Nephron (organoid): Measurements from ENCODE around the gene HDAC7.
"Not testable (repeated sequence)": the region's sequence is repeated elsewhere in the genome, so short reads cannot be mapped to it uniquely, and the experiment has no call there.

Experiments used
- H3K27ac Mint-ChIP-seq, 3 experiments: 2 replicates each; pipeline ENCODE4 v1.8.0; 2020; ENCODE audit warnings: mixed read lengths in 3 of 3, mild to moderate bottlenecking in 2 of 3, moderate library complexity in 1 of 3
- H3K27me3 Mint-ChIP-seq: 2 replicates; pipeline ENCODE4 v1.8.0; 2021; ENCODE audit warnings: low read depth, mild to moderate bottlenecking, moderate library complexity, mixed read lengths
- H3K36me3 Mint-ChIP-seq: 2 replicates; pipeline ENCODE4 v1.8.0; 2020; ENCODE audit warnings: low read depth, mixed read lengths
- H3K4me1 Mint-ChIP-seq: 2 replicates; pipeline ENCODE4 v1.8.0; 2020; ENCODE audit warnings: mixed read lengths
- H3K4me3 Mint-ChIP-seq, 3 experiments: 2 replicates each; pipeline ENCODE4 v1.8.0; 2020; ENCODE audit warnings: mild to moderate bottlenecking in 3 of 3, mixed read lengths in 3 of 3, moderate library complexity in 2 of 3
- H3K9me3 Mint-ChIP-seq: 2 replicates; pipeline ENCODE4 v1.8.0; 2020; ENCODE audit warnings: mixed read lengths
- CTCF ChIP-seq, 3 experiments: fragments of 200-600 bp; sonication (generic); IDR thresholded peaks; one replicate each; pipeline ENCODE4 v1.5.0; 2021; ENCODE audit warnings: antibody characterized with exemption in 3 of 3; ENCODE audit not compliant: unreplicated experiment in 3 of 3

HDAC7 gene

GRCh38 chr12:47846294-47846996 is 26.7 kb upstream of the HDAC7 start:
- H3K36me3 Mint-ChIP-seq = no peaks in the 10 kb centered on the region
- TF ChIP-seq CTCF (IDR thresholded peaks at IDR 0.05; ENCODE audit: unreplicated experiment in 3 of 3) = no peak
- H3K4me3 Mint-ChIP-seq = no peak overlapping the region
- peaks cover 14% of the 10 kb centered on the region for H3K27me3 Mint-ChIP-seq
- peaks cover 29% of the 10 kb centered on the region for H3K4me1 Mint-ChIP-seq
- H3K27ac Mint-ChIP-seq = no peak overlapping the region
- H3K9me3 Mint-ChIP-seq = no peaks in the 10 kb centered on the region

GRCh38 chr12:47845081-47845480 is 25.4 kb upstream of the HDAC7 start:
- peaks cover 14% of the 10 kb centered on the region for H3K27me3 Mint-ChIP-seq
- peak overlapping the region in 1 of 3 experiments; percentile 30 for H3K4me3 Mint-ChIP-seq
- peaks cover 28% of the 10 kb centered on the region for H3K4me1 Mint-ChIP-seq
- H3K27ac Mint-ChIP-seq = peak overlapping the region in 1 of 3 experiments; percentile 74
- H3K9me3 Mint-ChIP-seq = no peaks in the 10 kb centered on the region
- no peak for TF ChIP-seq CTCF (IDR thresholded peaks at IDR 0.05; ENCODE audit: unreplicated experiment in 3 of 3)
- H3K36me3 Mint-ChIP-seq = no peaks in the 10 kb centered on the region

- Mint-ChIP-seq H3K27ac (no peak overlapping the region), H3K9me3 (no peaks in the 10 kb centered on the region), H3K4me3 (no peak overlapping the region), H3K4me1 (peaks cover 33% of the 10 kb centered on the region), H3K27me3 (peaks cover 14% of the 10 kb centered on the region), H3K36me3 (no peaks in the 10 kb centered on the region)
- TF ChIP-seq CTCF (IDR thresholded peaks at IDR 0.05; ENCODE audit: unreplicated experiment in 3 of 3) = no peak
These were observed 24.7 kb upstream of the HDAC7 start for GRCh38 chr12:47844264-47845019.

- Mint-ChIP-seq H3K9me3 (no peaks in the 10 kb centered on the region), H3K4me3 (no peak overlapping the region), H3K36me3 (no peaks in the 10 kb centered on the region), H3K27ac (peak overlapping the region in 2 of 3 experiments; percentile 46), H3K4me1 (peaks cover 44% of the 10 kb centered on the region), H3K27me3 (peaks cover 14% of the 10 kb centered on the region)
- no peak for TF ChIP-seq CTCF (IDR thresholded peaks at IDR 0.05; ENCODE audit: unreplicated experiment in 3 of 3)
These were observed 23.7 kb upstream of the HDAC7 start for GRCh38 chr12:47843226-47843980.

- not testable (repeated sequence) for H3K36me3 Mint-ChIP-seq, H3K9me3 Mint-ChIP-seq, H3K4me3 Mint-ChIP-seq
- peaks cover 52% of the 10 kb centered on the region for H3K4me1 Mint-ChIP-seq
- H3K27me3 Mint-ChIP-seq = peaks cover 14% of the 10 kb centered on the region
- peak overlapping the region in 2 of 3 experiments; percentile 46 for H3K27ac Mint-ChIP-seq
These were observed 22.8 kb upstream of the HDAC7 start for GRCh38 chr12:47842543-47842942.

- no peak for TF ChIP-seq CTCF (IDR thresholded peaks at IDR 0.05; ENCODE audit: unreplicated experiment in 3 of 3)
- Mint-ChIP-seq H3K9me3 (no peaks in the 10 kb centered on the region), H3K27ac (peak overlapping the region; percentile 3 to 93 (median 86)), H3K4me1 (peaks cover 55% of the 10 kb centered on the region), H3K4me3 (no peak overlapping the region), H3K27me3 (peaks cover 14% of the 10 kb centered on the region), H3K36me3 (no peaks in the 10 kb centered on the region)
These were observed 22.2 kb upstream of the HDAC7 start for GRCh38 chr12:47841910-47842309.
